Fibroblast of lung (primary cell): ENCODE data around the gene PTBP2. TPM values are rescaled to one million over a fixed set of nuclear protein-coding genes. Genes with fewer than 3 reads are reported as not detected.
A peak's percentile ranks its signal among the peaks of the same experiment; 100 is the strongest.

Source experiments
- DNase-seq, 2 donors: peaks; one replicate each; pipeline versions ENCODE4 v3.0.0 to v3.0.0-alpha.2; 2010; ENCODE audit warnings: low read depth in 2 of 2
- H2AFZ ChIP-seq: 2 replicates; pipeline ENCODE4 v1.5.1; 2012; ENCODE audit warnings: low read length, control low read depth, inconsistent platforms
- H3K27ac ChIP-seq: 2 replicates; pipeline ENCODE4 v1.5.1; 2011; ENCODE audit warnings: low read length, control low read depth; ENCODE audit not compliant: insufficient read depth
- H3K27me3 ChIP-seq: 2 replicates; pipeline ENCODE4 v1.5.1; 2011; ENCODE audit warnings: mild to moderate bottlenecking, low read length; ENCODE audit not compliant: control insufficient read depth, insufficient read depth
- H3K36me3 ChIP-seq: 2 replicates; pipeline ENCODE4 v1.5.1; 2011; ENCODE audit warnings: low read length; ENCODE audit not compliant: control insufficient read depth, insufficient read depth
- H3K4me1 ChIP-seq: 2 replicates; pipeline ENCODE4 v1.5.1; 2011; ENCODE audit warnings: low read length; ENCODE audit not compliant: control insufficient read depth, insufficient read depth; ENCODE audit errors: extremely low read depth
- H3K4me2 ChIP-seq: 2 replicates; pipeline ENCODE4 v1.5.1; 2011; ENCODE audit warnings: low read length, control low read depth; ENCODE audit not compliant: insufficient read depth; ENCODE audit errors: extremely low read depth
- H3K4me3 ChIP-seq, 4 experiments: fragments of 200-600 bp in 1 of 4; sonication (generic) in 1 of 4; replicated peaks in 1 of 4; 2 replicates each; pipeline ENCODE4 v1.5.1; 2011 to 2016; ENCODE audit warnings: low read length in 4 of 4, low read depth in 3 of 4, mild to moderate bottlenecking in 3 of 4, control low read depth in 2 of 4, inconsistent platforms in 1 of 4, mixed read lengths in 1 of 4; ENCODE audit not compliant: insufficient read depth in 1 of 4; ENCODE audit errors: control extremely low read depth in 1 of 4
- H3K79me2 ChIP-seq: 2 replicates; pipeline ENCODE4 v1.5.1; 2012; ENCODE audit warnings: mild to moderate bottlenecking, low read length, inconsistent platforms; ENCODE audit not compliant: control insufficient read depth, insufficient read depth
- H3K9ac ChIP-seq: 2 replicates; pipeline ENCODE4 v1.5.1; 2011; ENCODE audit warnings: mild to moderate bottlenecking, low read length, control low read depth; ENCODE audit not compliant: insufficient read depth
- H3K9me3 ChIP-seq: 2 replicates; pipeline ENCODE4 v1.5.1; 2012; ENCODE audit warnings: low read depth, low read length; ENCODE audit not compliant: control insufficient read depth, insufficient read depth
- H4K20me1 ChIP-seq: 2 replicates; pipeline ENCODE4 v1.5.1; 2011; ENCODE audit warnings: low read length; ENCODE audit not compliant: control insufficient read depth, insufficient read depth; ENCODE audit errors: extremely low read depth
- EZH2 ChIP-seq: IDR thresholded peaks from 2 replicates; pipeline ENCODE4 v1.5.1; 2012; ENCODE audit warnings: low read length, control low read depth, mild to moderate bottlenecking; ENCODE audit errors: missing control alignments
- polyA plus RNA-seq, 2 donors: library from polyadenylated mRNA; depleted of rRNA in 1 of 2; stranded (reverse) in 1 of 2; unstranded in 1 of 2; fragments of >200 nt; gene quantifications; 2 replicates each; pipeline ENCODE4 v1.2.1, GENCODE V29; 2011 to 2012; ENCODE audit warnings: missing spikeins in 1 of 2
- total RNA-seq: library from RNA; depleted of rRNA; stranded (reverse); fragments of >200 nt; gene quantifications from 2 replicates; pipeline ENCODE4 v1.2.1, GENCODE V29; 2014
- TF ChIP-seq, protein P1 (sequence below), 2 donors: IDR thresholded peaks in 1 of 2; conservative IDR thresholded peaks in 1 of 2; 1 replicate in 1 of 2; 2 replicates in 1 of 2; pipeline ENCODE4 v1.5.1; 2011 to 2012; ENCODE audit warnings: low read length in 2 of 2, control low read depth in 1 of 2, inconsistent platforms in 1 of 2, low read depth in 1 of 2, mild to moderate bottlenecking in 1 of 2

PTBP2 gene
- total and polyA plus RNA-seq, 2 donors (not counting 1 experiment from before 2014, with no cell fraction given): 19.7 to 24.6 TPM

DNA sequence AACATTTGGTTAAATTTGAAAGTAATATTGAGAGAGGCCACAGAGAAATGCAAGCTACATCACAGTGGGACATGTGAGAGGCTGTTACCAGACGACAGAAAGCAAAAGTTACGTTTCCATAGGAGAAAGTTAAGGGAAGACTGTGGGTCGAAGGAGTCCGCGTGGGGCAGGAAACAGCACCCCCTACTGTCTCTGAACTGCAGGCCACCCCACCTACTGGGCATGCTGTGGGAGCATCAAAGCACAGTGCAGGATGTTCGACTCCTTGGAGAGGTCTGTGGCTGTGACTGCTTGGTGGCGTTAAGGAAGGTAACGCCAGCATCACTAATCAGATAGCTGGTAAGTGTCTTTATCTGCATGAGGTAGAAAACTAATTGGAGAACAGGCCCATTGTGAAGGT lies 123.9 kb downstream of the PTBP2 start:
- Histone ChIP-seq H4K20me1 (no peaks in the 10 kb centered on the region), H3K27me3 (no peaks in the 10 kb centered on the region), H3K4me1 (no peaks in the 10 kb centered on the region), H3K4me2 (no peak overlapping the region), H3K36me3 (no peaks in the 10 kb centered on the region), H3K4me3 (no peak overlapping the region), H3K9ac (no peak overlapping the region), H3K27ac (no peak overlapping the region), H2AFZ (no peak overlapping the region), H3K9me3 (no peaks in the 10 kb centered on the region), H3K79me2 (no peaks in the 10 kb centered on the region)
- no peak for DNase-seq
- TF ChIP-seq, protein P1, sequence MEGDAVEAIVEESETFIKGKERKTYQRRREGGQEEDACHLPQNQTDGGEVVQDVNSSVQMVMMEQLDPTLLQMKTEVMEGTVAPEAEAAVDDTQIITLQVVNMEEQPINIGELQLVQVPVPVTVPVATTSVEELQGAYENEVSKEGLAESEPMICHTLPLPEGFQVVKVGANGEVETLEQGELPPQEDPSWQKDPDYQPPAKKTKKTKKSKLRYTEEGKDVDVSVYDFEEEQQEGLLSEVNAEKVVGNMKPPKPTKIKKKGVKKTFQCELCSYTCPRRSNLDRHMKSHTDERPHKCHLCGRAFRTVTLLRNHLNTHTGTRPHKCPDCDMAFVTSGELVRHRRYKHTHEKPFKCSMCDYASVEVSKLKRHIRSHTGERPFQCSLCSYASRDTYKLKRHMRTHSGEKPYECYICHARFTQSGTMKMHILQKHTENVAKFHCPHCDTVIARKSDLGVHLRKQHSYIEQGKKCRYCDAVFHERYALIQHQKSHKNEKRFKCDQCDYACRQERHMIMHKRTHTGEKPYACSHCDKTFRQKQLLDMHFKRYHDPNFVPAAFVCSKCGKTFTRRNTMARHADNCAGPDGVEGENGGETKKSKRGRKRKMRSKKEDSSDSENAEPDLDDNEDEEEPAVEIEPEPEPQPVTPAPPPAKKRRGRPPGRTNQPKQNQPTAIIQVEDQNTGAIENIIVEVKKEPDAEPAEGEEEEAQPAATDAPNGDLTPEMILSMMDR (conservative IDR thresholded peaks at IDR 0.05 in 1 of 2, IDR thresholded peaks at IDR 0.05 in 1 of 2; ENCODE audit: low read depth in 1 of 2, low read length in 2 of 2): peak; percentile 22 to 49
- TF ChIP-seq EZH2: no peak

DNA sequence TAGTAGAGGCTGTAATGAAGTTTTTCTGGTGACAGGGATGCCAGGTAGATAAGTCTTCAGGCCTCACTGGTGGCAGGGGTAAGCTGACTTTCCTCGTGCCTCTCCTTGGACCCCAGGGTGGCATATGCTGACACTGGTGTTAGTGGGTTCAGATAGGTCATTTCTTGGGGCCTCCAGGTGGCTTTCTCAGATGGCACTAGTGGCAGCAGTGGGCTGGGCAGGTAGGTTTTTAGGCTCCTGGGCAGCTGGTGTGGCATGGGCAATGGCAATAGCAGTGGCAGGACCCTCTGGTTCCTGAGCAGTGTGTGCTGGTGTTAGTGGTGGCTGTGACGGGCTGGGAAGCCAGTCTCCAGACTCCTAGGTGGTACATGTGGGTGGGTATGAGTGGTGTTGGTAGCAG lies 140.3 kb downstream of the PTBP2 start:
- Histone ChIP-seq H3K9me3 (no peaks in the 10 kb centered on the region), H3K4me1 (no peaks in the 10 kb centered on the region), H3K4me3 (no peak overlapping the region), H2AFZ (no peak overlapping the region), H3K27ac (no peak overlapping the region), H3K36me3 (no peaks in the 10 kb centered on the region), H3K27me3 (no peaks in the 10 kb centered on the region), H3K79me2 (no peaks in the 10 kb centered on the region), H3K4me2 (no peak overlapping the region), H3K9ac (no peak overlapping the region), H4K20me1 (no peaks in the 10 kb centered on the region)
- no peak for DNase-seq
- TF ChIP-seq, protein P1 (conservative IDR thresholded peaks at IDR 0.05 in 1 of 2, IDR thresholded peaks at IDR 0.05 in 1 of 2; ENCODE audit: low read depth in 1 of 2, low read length in 2 of 2): no peak
- TF ChIP-seq EZH2: no peak

DNA sequence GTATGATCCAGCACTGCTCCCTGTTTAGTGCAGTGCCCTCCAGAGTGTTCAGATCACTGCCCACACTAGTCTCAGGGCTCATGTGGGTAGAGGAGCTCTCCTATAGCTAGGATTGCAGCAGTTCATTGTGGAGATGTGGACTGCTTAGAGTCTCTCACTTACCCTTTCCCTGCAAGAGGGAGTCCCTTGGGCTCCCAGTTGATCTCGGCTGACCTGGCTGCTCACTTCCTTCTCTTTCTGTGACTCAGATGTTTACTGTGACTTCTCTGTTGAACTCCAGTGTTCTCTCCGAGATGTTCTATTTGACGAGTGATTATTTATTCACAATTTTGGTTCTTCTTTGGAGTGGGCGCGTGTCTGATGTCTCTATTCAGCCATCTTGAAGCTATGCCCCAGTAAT lies 141.9 kb downstream of the PTBP2 start:
- Histone ChIP-seq H3K4me2 (no peak overlapping the region), H3K9me3 (no peaks in the 10 kb centered on the region), H3K4me3 (no peak overlapping the region), H3K4me1 (no peaks in the 10 kb centered on the region), H2AFZ (no peak overlapping the region), H3K27ac (no peak overlapping the region), H3K36me3 (no peaks in the 10 kb centered on the region), H3K79me2 (no peaks in the 10 kb centered on the region), H3K27me3 (no peaks in the 10 kb centered on the region), H3K9ac (no peak overlapping the region), H4K20me1 (no peaks in the 10 kb centered on the region)
- TF ChIP-seq, protein P1 (conservative IDR thresholded peaks at IDR 0.05 in 1 of 2, IDR thresholded peaks at IDR 0.05 in 1 of 2; ENCODE audit: low read depth in 1 of 2, low read length in 2 of 2): no peak
- TF ChIP-seq EZH2: no peak
- DNase-seq: no peak
